Endothelial cell of umbilical vein (primary cell): Measurements from ENCODE around the gene WDR18. TPM values are rescaled to one million over a fixed set of nuclear protein-coding genes. Genes with fewer than 3 reads are reported as not detected.

Experiments
- BruUV-seq: library from RNA; stranded (reverse); fragments of 400-500 nt; replicated peaks from 2 replicates; lab custom pipeline; 2021; lab: Mats Ljungman, UMichigan
- CTCF ChIA-PET: fragments of 300-600, 350-600 bp; sonication (Branson Sonifier 250); formaldehyde crosslinking; loops from one replicate; lab custom pipeline; 2021; ENCODE audit warnings: antibody characterized with exemption, inconsistent platforms; lab: Charles Lee
- POLR2A ChIA-PET: fragments of 300-600, 350-600 bp; sonication (Branson Sonifier 250); formaldehyde crosslinking; loops from one replicate; lab custom pipeline; 2021; ENCODE audit warnings: antibody characterized with exemption, inconsistent platforms; lab: Charles Lee
- DNase-seq: peaks from one replicate; pipeline ENCODE4 v3.0.0-alpha.2; 2011; ENCODE audit warnings: low read depth, low spot score
- FAIRE-seq: peaks from 2 replicates; lab custom pipeline; 2011; peaks lifted over from hg19 to GRCh38; lab: Jason Lieb, UNC
- H2AFZ ChIP-seq: 2 replicates; pipeline ENCODE4 v1.6.0; 2012; ENCODE audit warnings: low read depth, low read length, control low read depth, inconsistent platforms
- H3K27ac ChIP-seq: 2 replicates; pipeline ENCODE4 v1.5.1; 2011; ENCODE audit warnings: low read depth, mild to moderate bottlenecking, control low read depth, low read length, moderate library complexity; ENCODE audit not compliant: insufficient read depth
- H3K27me3 ChIP-seq, 2 experiments: 2 replicates each; pipeline versions ENCODE4 v1.6.0 to v1.6.1; 2011; ENCODE audit warnings: low read length in 2 of 2, mixed read lengths in 1 of 2; ENCODE audit not compliant: control insufficient read depth in 2 of 2, insufficient read depth in 2 of 2
- H3K36me3 ChIP-seq, 2 experiments: 2 replicates in 1 of 2; 3 replicates in 1 of 2; pipeline ENCODE4 v1.5.1; 2011; ENCODE audit warnings: low read length in 2 of 2, mild to moderate bottlenecking in 1 of 2, moderate library complexity in 1 of 2; ENCODE audit not compliant: control insufficient read depth in 2 of 2, insufficient read depth in 2 of 2; ENCODE audit errors: extremely low read depth in 1 of 2
- H3K4me1 ChIP-seq: 3 replicates; pipeline ENCODE4 v1.5.1; 2011; ENCODE audit warnings: mild to moderate bottlenecking, low read length; ENCODE audit not compliant: control insufficient read depth, insufficient read depth; ENCODE audit errors: extremely low read depth
- H3K4me2 ChIP-seq: 2 replicates; pipeline ENCODE4 v1.6.1; 2011; ENCODE audit warnings: low read length, control low read depth, mixed read lengths; ENCODE audit not compliant: insufficient read depth
- H3K4me3 ChIP-seq, 3 experiments: fragments of 200-600 bp in 1 of 3; sonication (generic), shearing (Covaris generic) in 1 of 3; replicated peaks in 1 of 3; 2 replicates each; pipeline ENCODE4 v1.5.1; 2011 to 2016; ENCODE audit warnings: control low read depth in 3 of 3, low read length in 3 of 3, mild to moderate bottlenecking in 2 of 3, inconsistent platforms in 1 of 3, low read depth in 1 of 3, moderate library complexity in 1 of 3; ENCODE audit not compliant: insufficient read depth in 1 of 3
- H3K79me2 ChIP-seq: 2 replicates; pipeline ENCODE4 v1.6.0; 2012; ENCODE audit warnings: low read length, inconsistent platforms; ENCODE audit not compliant: control insufficient read depth, insufficient read depth
- H3K9ac ChIP-seq: replicated peaks from 2 replicates; pipeline ENCODE3; 2011; ENCODE audit warnings: low read length, control low read depth; ENCODE audit not compliant: insufficient read depth; ENCODE audit errors: extremely low read depth
- H3K9me1 ChIP-seq: replicated peaks from 3 replicates; pipeline ENCODE4 v1.6.0; 2011; ENCODE audit warnings: mild to moderate bottlenecking, low read length; ENCODE audit not compliant: control insufficient read depth, insufficient read depth; ENCODE audit errors: extremely low read depth
- H3K9me3 ChIP-seq: replicated peaks from 2 replicates; pipeline ENCODE4 v1.5.1; 2012; ENCODE audit warnings: low read length, inconsistent platforms; ENCODE audit not compliant: control insufficient read depth, insufficient read depth
- H4K20me1 ChIP-seq: replicated peaks from 2 replicates; pipeline ENCODE3; 2011; ENCODE audit warnings: mild to moderate bottlenecking, low read length; ENCODE audit not compliant: control insufficient read depth, insufficient read depth; ENCODE audit errors: extremely low read depth
- EZH2 ChIP-seq: IDR thresholded peaks from 2 replicates; pipeline ENCODE4 v1.6.1; 2012; ENCODE audit warnings: borderline replicate concordance, low read depth, mild to moderate bottlenecking, moderate library complexity, low read length, inconsistent platforms; ENCODE audit not compliant: severe bottlenecking
- FOS ChIP-seq: IDR thresholded peaks from 2 replicates; pipeline ENCODE4 v1.6.1; 2011; ENCODE audit warnings: mild to moderate bottlenecking, low read length, moderate library complexity, borderline replicate concordance; ENCODE audit not compliant: insufficient read depth
- GATA2 ChIP-seq: IDR thresholded peaks from 2 replicates; pipeline ENCODE4 v1.7.0; 2011; ENCODE audit warnings: low read depth, mild to moderate bottlenecking, moderate library complexity, mixed read lengths, low read length; ENCODE audit not compliant: insufficient read length, insufficient read depth
- JUN ChIP-seq: IDR thresholded peaks from 2 replicates; pipeline ENCODE4 v1.6.1; 2011; ENCODE audit warnings: borderline replicate concordance, low read depth; ENCODE audit not compliant: insufficient read length, insufficient read depth
- MYC ChIP-seq: IDR thresholded peaks from one replicate; pipeline ENCODE4 v1.6.1; 2011; ENCODE audit warnings: mild to moderate bottlenecking, low read depth, low read length
- POLR2A ChIP-seq: IDR thresholded peaks from 2 replicates; pipeline ENCODE4 v1.6.1; 2012; ENCODE audit warnings: low read depth, mild to moderate bottlenecking, control low read depth, low read length
- POLR2AphosphoS5 ChIP-seq: IDR thresholded peaks from 2 replicates; pipeline ENCODE4 v1.6.1; 2012; ENCODE audit warnings: low read depth, mild to moderate bottlenecking, control low read depth, low read length, moderate library complexity; ENCODE audit not compliant: insufficient read depth
- dilution Hi-C: fragments of 300-500 bp; cut with MboI; formaldehyde crosslinking; loops from one replicate; pipeline ENCODE4 v1.15.0; 2019; ENCODE audit warnings: low sequenced_read_pairs; ENCODE audit not compliant: extremely low pct_ligation_motif_present
- intact Hi-C: fragments of 100-400 bp; cut with micrococcal nuclease; formaldehyde crosslinking; loops from one replicate; pipeline ENCODE4 v1.10.0; 2022
- polyA plus RNA-seq, 4 experiments: library from polyadenylated mRNA; depleted of rRNA in 3 of 4; stranded (reverse) in 3 of 4; unstranded in 1 of 4; fragments of >200 nt; gene quantifications; 2 replicates each; pipeline versions ENCODE4 v1.2.1 to v1.2.3, GENCODE V29; 2011 to 2012; ENCODE audit warnings: missing spikeins in 1 of 4
- total RNA-seq: library from RNA; stranded (reverse); gene quantifications from 2 replicates; pipeline ENCODE4 v1.2.3, GENCODE V29; 2021
- TF ChIP-seq, protein P1 (sequence below), 2 donors: IDR thresholded peaks; 1 replicate in 1 of 2; 2 replicates in 1 of 2; pipeline ENCODE4 v1.5.1; 2011; ENCODE audit warnings: low read length in 2 of 2, mild to moderate bottlenecking in 2 of 2, moderate library complexity in 2 of 2, control low read depth in 1 of 2, inconsistent platforms in 1 of 2, low read depth in 1 of 2; ENCODE audit not compliant: insufficient read depth in 1 of 2; ENCODE audit errors: extremely low read depth in 1 of 2
- TF ChIP-seq, protein P2 (sequence below): IDR thresholded peaks from 2 replicates; pipeline ENCODE4 v1.6.1; 2011; ENCODE audit not compliant: insufficient read depth, insufficient read length

WDR18 gene
- total and polyA plus RNA-seq, 2 donors (not counting 3 experiments of a cell fraction or from before 2014, with no cell fraction given) = 54.8 to 102 TPM

DNA sequence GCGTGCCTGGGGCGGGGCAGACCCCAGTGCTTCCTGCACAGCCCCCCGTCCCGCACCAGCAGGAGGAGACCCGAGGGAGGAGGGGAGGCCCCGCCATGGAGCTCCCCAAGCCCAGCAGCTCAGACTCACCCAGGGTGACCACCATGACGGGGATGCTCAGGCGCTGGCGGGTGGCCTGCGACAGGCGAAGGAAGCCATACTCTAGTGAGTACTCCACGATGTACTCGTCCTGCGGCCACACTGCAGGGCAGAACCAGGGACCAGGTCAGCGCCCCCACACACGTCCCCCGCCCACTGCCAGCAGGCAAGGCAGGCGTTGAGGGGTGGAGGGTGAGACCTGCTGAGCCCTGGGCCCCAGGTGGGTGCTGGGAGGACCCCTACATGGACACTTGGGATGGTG lies 28.2 kb downstream of the WDR18 start:
- H3K79me2 ChIP-seq = peaks cover 42% of the 10 kb centered on the region
- intact Hi-C loops = no loop called here
- FAIRE-seq = no peak

More for the DNA sequence above, 28.2 kb downstream of the WDR18 start:
- no peaks in the 10 kb centered on the region for H3K9me3 ChIP-seq
- H3K27ac ChIP-seq = no peak overlapping the region
- no peak overlapping the region for H3K9ac ChIP-seq
- no peak overlapping the region for H2AFZ ChIP-seq
- H3K27me3 ChIP-seq = no peaks in the 10 kb centered on the region
- no peak overlapping the region for H3K4me3 ChIP-seq
- dilution Hi-C loops = no loop called here
- H3K4me1 ChIP-seq = peaks cover 12% of the 10 kb centered on the region
- no peaks in the 10 kb centered on the region for H3K9me1 ChIP-seq
- peaks cover 5 to 23% of the 10 kb centered on the region in 2 experiments for H3K36me3 ChIP-seq
- ChIA-PET CTCF (interaction anchor here (0.7 kb wide), 1 partner anchor 89 kb away, joined by 4 read pairs; no protein-coding TSS in a partner anchor), POLR2A (no interaction called here)
- BruUV-seq = no TSS peak
- DNase-seq = no peak
- no peak overlapping the region for H3K4me2 ChIP-seq
- TF ChIP-seq EZH2 = no peak
- TF ChIP-seq, protein P1, sequence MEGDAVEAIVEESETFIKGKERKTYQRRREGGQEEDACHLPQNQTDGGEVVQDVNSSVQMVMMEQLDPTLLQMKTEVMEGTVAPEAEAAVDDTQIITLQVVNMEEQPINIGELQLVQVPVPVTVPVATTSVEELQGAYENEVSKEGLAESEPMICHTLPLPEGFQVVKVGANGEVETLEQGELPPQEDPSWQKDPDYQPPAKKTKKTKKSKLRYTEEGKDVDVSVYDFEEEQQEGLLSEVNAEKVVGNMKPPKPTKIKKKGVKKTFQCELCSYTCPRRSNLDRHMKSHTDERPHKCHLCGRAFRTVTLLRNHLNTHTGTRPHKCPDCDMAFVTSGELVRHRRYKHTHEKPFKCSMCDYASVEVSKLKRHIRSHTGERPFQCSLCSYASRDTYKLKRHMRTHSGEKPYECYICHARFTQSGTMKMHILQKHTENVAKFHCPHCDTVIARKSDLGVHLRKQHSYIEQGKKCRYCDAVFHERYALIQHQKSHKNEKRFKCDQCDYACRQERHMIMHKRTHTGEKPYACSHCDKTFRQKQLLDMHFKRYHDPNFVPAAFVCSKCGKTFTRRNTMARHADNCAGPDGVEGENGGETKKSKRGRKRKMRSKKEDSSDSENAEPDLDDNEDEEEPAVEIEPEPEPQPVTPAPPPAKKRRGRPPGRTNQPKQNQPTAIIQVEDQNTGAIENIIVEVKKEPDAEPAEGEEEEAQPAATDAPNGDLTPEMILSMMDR (IDR thresholded peaks at IDR 0.05; ENCODE audit: extremely low read depth in 1 of 2, insufficient read depth in 1 of 2, low read depth in 1 of 2, low read length in 2 of 2) = no peak
- TF ChIP-seq MYC = no peak
- TF ChIP-seq, protein P2, sequence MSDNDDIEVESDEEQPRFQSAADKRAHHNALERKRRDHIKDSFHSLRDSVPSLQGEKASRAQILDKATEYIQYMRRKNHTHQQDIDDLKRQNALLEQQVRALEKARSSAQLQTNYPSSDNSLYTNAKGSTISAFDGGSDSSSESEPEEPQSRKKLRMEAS = no peak
- no peak for TF ChIP-seq POLR2A
- TF ChIP-seq POLR2AphosphoS5 = no peak
- TF ChIP-seq JUN = no peak
- no peak for TF ChIP-seq GATA2
- TF ChIP-seq FOS = no peak
- no peaks in the 10 kb centered on the region for H4K20me1 ChIP-seq
